ENCODE data around the gene SRSF12. TPM values are rescaled to one million over a fixed set of nuclear protein-coding genes. Genes with fewer than 3 reads are reported as not detected.

Gene SRSF12
- 0.29 TPM in 1 of 2 replicates, not detected in the other for total RNA-seq

GRCh38 chr6:89117211-89118108 is at the start of gene SRSF12:
TSS of gene SRSF12 (minus strand) at chr6:89118071. CDS start at chr6:89117887, 184 bp downstream.

GRCh38 chr6:89145956-89146717 is 28.3 kb upstream of the SRSF12 start, which contains the start of gene PM20D2:
TSS of gene PM20D2 (plus strand) at chr6:89146055. CDS start at chr6:89146145, 90 bp downstream.

DNA sequence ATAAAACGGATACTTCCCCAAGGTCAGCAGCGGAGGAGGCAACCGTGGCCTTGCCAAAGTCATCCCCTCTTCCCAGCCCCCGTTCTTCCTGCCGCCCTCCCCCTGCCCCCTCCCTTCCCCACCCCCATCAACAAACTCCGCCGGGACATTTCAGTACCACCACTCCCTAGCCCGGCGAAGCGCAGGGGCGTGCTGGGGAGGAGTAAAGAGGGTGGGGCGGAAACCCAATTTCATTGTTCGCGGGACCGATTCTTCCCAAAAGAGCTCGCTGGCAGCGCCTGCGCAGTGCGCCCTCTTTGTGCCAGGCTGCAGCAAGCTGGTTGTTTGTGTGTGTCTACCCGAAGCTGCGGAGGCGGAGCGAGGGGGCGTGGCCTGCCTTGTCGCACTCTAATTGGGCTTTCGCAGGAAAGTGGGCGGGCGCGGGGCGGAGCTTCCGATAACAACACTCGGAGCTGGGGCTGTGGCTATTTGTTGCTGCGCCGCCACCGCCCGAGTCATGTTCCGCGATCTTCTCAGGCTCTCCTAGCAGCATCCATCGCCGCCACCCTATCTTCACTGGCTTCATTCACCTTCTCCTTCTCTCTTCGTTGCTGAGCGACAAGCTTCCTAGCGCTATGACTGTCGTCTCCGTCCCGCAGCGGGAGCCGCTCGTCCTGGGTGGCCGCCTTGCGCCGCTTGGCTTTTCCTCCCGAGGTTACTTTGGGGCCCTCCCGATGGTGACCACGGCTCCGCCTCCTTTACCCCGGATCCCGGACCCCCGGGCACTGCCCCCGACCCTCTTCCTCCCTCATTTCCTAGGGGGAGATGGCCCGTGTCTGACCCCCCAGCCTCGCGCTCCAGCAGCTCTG is 37.4 kb downstream of the SRSF12 start, which contains the start of gene PNRC1:
Gene PNRC1 (plus strand): TSS at position 471 of the 848 bp plus-strand sequence. CDS start 144 bp downstream, at position 615.

Small RNA genes lying within 50 kb of the gene (small RNA-seq; reads per million reads assigned to genes)
- gene RN7SL336P (not detected), gene RNU2-61P (1.8 reads per million, percentile 77 among the genes with 10 or more reads in this experiment)

Other genes starting within 250 kb of the SRSF12 start
- gene RNGTT, start 154.5 kb downstream of the SRSF12 start, total RNA-seq, result 17.0 and 23.0 TPM in 2 replicates
- 90.3 and 105 TPM in 2 replicates for gene PNRC1, start 37.3 kb downstream of the SRSF12 start, total RNA-seq
- 6.9 and 16.6 TPM in 2 replicates for gene PM20D2, start 28.0 kb upstream of the SRSF12 start, total RNA-seq
- gene GABRR1, start 99.3 kb upstream of the SRSF12 start, total RNA-seq, result 0.10 TPM in 1 of 2 replicates, not detected in the other
- 0.33 and 0.67 TPM in 2 replicates for gene GABRR2, start 197.2 kb upstream of the SRSF12 start, total RNA-seq
- gene UBE2J1, start 234.7 kb upstream of the SRSF12 start, total RNA-seq, result 55.2 and 95.6 TPM in 2 replicates

All from vein endothelial cell (primary cell).